ENCODE results near the gene PRRT4. TPM values are rescaled to one million over a fixed set of nuclear protein-coding genes. Genes with fewer than 3 reads are reported as not detected.

PRRT4 gene
- total and polyA plus RNA-seq, 2 of the 13 experiments (the other 11 are each of a cell fraction or from before 2014, with no cell fraction given): not detected

- TF ChIP-seq POGK (CRISPR knock-in tag; conservative IDR thresholded peaks at IDR 0.05) (no peak), ZNF737 (CRISPR knock-in tag; IDR thresholded peaks at IDR 0.05; ENCODE audit: borderline replicate concordance) (no peak), HHEX (CRISPR knock-in tag; IDR thresholded peaks at IDR 0.05) (no peak), GLI4 (CRISPR knock-in tag; IDR thresholded peaks at IDR 0.05; ENCODE audit: borderline replicate concordance) (no peak), ZNF616 (CRISPR knock-in tag; IDR thresholded peaks at IDR 0.05; ENCODE audit: low read depth) (no peak), ZNF33B (CRISPR knock-in tag; IDR thresholded peaks at IDR 0.05) (no peak), GTF3A (CRISPR knock-in tag; conservative IDR thresholded peaks at IDR 0.05) (no peak), ADNP (CRISPR knock-in tag; IDR thresholded peaks at IDR 0.05) (no peak), EEA1 (CRISPR knock-in tag; IDR thresholded peaks at IDR 0.05; ENCODE audit: borderline replicate concordance) (no peak), ZMYM2 (CRISPR knock-in tag; IDR thresholded peaks at IDR 0.05) (no peak), RXRA (CRISPR knock-in tag; IDR thresholded peaks at IDR 0.05) (no peak), ZFP1 (CRISPR knock-in tag; IDR thresholded peaks at IDR 0.05) (no peak), FOXO4 (CRISPR knock-in tag; conservative IDR thresholded peaks at IDR 0.05) (no peak), NPAS2 (CRISPR knock-in tag; IDR thresholded peaks at IDR 0.05; ENCODE audit: borderline replicate concordance) (no peak), ZFYVE20 (CRISPR knock-in tag; IDR thresholded peaks at IDR 0.05; ENCODE audit: borderline replicate concordance, low read depth) (no peak), TEAD2 (CRISPR knock-in tag; IDR thresholded peaks at IDR 0.05) (no peak), CC2D1A (CRISPR knock-in tag; IDR thresholded peaks at IDR 0.05) (no peak), ATF1 (CRISPR knock-in tag; IDR thresholded peaks at IDR 0.05) (no peak), NRL (CRISPR knock-in tag; IDR thresholded peaks at IDR 0.05; ENCODE audit: borderline replicate concordance) (no peak)
- H3K9ac ChIP-seq (ENCODE audit: insufficient read depth, low read depth, low read length): no peak overlapping the region
- ATAC-seq: no peak
- CTCF ChIA-PET (ENCODE audit: low intra/inter-chr PET ratio, low total read pairs): no interaction called here
- DNase-seq (ENCODE audit: low spot score): no peak
- no peak overlapping the region for H2AFZ ChIP-seq (ENCODE audit: low read length)
- intact Hi-C loops (cut with micrococcal nuclease; ENCODE audit: unreplicated experiment): no loop called here
- no peaks in the 10 kb centered on the region for H3K36me3 ChIP-seq (replicated peaks in 1 of 2; ENCODE audit: control insufficient read depth in 1 of 2, insufficient read depth in 2 of 2, low read length in 2 of 2)
- H3K27ac ChIP-seq (ENCODE audit: extremely low read length, insufficient read depth, low read length): no peak overlapping the region
- no peak overlapping the region for H3K4me2 ChIP-seq (ENCODE audit: low read depth, low read length)
- FAIRE-seq: no peak
- H3K27me3 ChIP-seq (ENCODE audit: control insufficient read depth in 1 of 2, insufficient read depth in 2 of 2, low read length in 2 of 2): peaks cover 21 to 66% of the 10 kb centered on the region in 2 experiments; a peak in 4 of 5 replicates
- H3K79me2 ChIP-seq (ENCODE audit: insufficient read depth, low read length): no peaks in the 10 kb centered on the region
- H4K20me1 ChIP-seq (ENCODE audit: insufficient read depth, low read length): no peaks in the 10 kb centered on the region
- no peaks in the 10 kb centered on the region for H3K9me3 ChIP-seq (ENCODE audit: low read length)
- POLR2A ChIA-PET: interaction anchor here (0.9 kb wide), 1 partner anchor 9 kb away, joined by 3 read pairs; no protein-coding TSS in a partner anchor
- BruUV-seq (replicated peaks): no TSS peak
- peaks cover 12% of the 10 kb centered on the region; the same call in 1 of the 2 replicates for H3K4me1 ChIP-seq (ENCODE audit: insufficient read depth, low read length)
- no peak overlapping the region for H3K4me3 ChIP-seq (replicated peaks in 1 of 3; ENCODE audit: insufficient read depth in 1 of 3, low read depth in 2 of 3, low read length in 3 of 3)
- in situ Hi-C loops (cut with HindIII; ENCODE audit: extremely low pct_ligation_motif_present, low pct_unique_long_range_greater_than_20kb): no loop called here
- WGBS (ENCODE audit: low lambda C conversion rate): 38% methylated on average over 4 of the region's 6 CpGs
Observed at GRCh38 chr7:128357217-128357613, 4.3 kb downstream of the PRRT4 start.

All from HepG2 (cell line).